HG02798 (cell line): ENCODE data around the gene PPP1R15A.
"Not testable (repeated sequence)": the region's sequence is repeated elsewhere in the genome, so short reads cannot be mapped to it uniquely, and the experiment has no call there.

Experiments used
- ATAC-seq: cut with Tn5 transposase; IDR thresholded peaks from one replicate; pipeline ENCODE4 v1.9.1; 2021; ENCODE audit warnings: mild to moderate bottlenecking; ENCODE audit not compliant: unreplicated experiment, poor library complexity

PPP1R15A gene

GRCh38 chr19:48909424-48910077 is 37.3 kb downstream of the PPP1R15A start:
- ATAC-seq = not testable (repeated sequence)

- ATAC-seq = no peak
Observed at GRCh38 chr19:48910803-48911202, 38.6 kb downstream of the PPP1R15A start.

GRCh38 chr19:48913114-48913889 is 41.1 kb downstream of the PPP1R15A start:
- ATAC-seq = no peak

GRCh38 chr19:48914181-48914580 is 42.0 kb downstream of the PPP1R15A start:
- no peak for ATAC-seq

- no peak for ATAC-seq
Observed at GRCh38 chr19:48915757-48916156, 43.5 kb downstream of the PPP1R15A start.

GRCh38 chr19:48918071-48918470 is 45.9 kb downstream of the PPP1R15A start:
- no peak for ATAC-seq

GRCh38 chr19:48918801-48919247 is 46.6 kb downstream of the PPP1R15A start:
- no peak for ATAC-seq

GRCh38 chr19:48919271-48919670 is 47.0 kb downstream of the PPP1R15A start:
- not testable (repeated sequence) for ATAC-seq

GRCh38 chr19:48920949-48921348 is 48.7 kb downstream of the PPP1R15A start:
- ATAC-seq = no peak

- no peak for ATAC-seq
Observed at GRCh38 chr19:48921721-48922500, 49.7 kb downstream of the PPP1R15A start.

GRCh38 chr19:48922548-48923490 is 50.6 kb downstream of the PPP1R15A start:
- no peak for ATAC-seq

GRCh38 chr19:48925240-48925843 is 53.1 kb downstream of the PPP1R15A start:
- ATAC-seq = no peak
